HG03196 (cell line): ENCODE measurements around the gene ZBTB44.

Experiments used
- ATAC-seq: cut with Tn5 transposase; IDR thresholded peaks from one replicate; pipeline ENCODE4 v1.9.1; 2021; ENCODE audit not compliant: unreplicated experiment

The ZBTB44 gene

GRCh38 chr11:130179396-130180306, 135.1 kb downstream of the ZBTB44 start:
- no peak for ATAC-seq

DNA sequence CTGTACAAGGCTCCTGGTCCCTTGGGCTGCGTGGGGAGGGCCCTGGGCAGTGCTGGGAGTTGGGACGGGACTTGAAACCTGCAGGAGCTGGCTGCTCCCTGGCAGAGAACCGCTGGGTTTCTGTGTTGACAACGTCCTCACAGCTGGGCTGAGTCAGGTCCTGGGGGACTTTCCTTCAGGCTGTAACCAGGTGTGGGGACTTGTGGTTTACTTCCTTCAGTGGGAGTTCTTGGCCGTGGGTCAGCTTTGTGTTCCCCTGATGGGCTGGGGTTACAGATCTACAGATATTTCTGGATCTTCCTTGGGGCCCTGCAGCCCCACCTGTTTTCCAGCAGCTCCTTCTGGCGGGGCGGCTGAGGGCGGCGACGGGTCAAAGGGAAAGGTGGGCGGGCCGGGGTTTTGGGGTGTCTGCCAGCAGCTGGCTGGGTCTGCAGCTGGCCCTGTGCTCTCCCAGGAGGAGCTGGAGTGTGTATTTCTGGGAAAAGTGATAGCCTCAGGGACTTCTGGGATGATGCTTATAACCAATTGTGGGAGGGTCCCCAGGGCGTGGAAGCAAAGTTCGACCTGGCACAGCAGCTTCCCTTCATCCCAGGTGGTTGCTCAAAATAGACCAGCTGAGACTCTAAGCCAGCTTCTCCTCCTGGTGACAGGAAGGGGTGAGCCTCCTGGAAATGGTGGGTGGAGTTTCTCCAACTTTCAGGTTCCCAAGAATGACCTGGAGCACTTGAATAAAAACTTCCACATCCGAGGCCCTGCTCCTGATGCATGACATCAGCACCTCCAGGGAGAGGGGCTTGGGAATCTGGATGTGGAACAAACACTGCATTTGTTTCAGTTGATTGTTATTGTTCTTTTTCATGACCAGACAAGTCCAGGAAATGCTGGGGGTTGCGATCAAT, 136.0 kb downstream of the ZBTB44 start:
- no peak for ATAC-seq

- no peak for ATAC-seq
Observed at GRCh38 chr11:130177782-130178181, 136.9 kb downstream of the ZBTB44 start.
